Stimulated activated CD8-positive, alpha-beta memory T cell treated with anti-CD3 and anti-CD28 coated beads, Interleukin-4, amount 100 ng/mL, for 4 hours (primary cell): ENCODE data around the gene GPR3.

Source experiments
- DNase-seq, 2 donors: peaks; one replicate each; pipeline ENCODE4 v3.0.0-alpha.2; 2020; ENCODE audit warnings: low read depth in 2 of 2, low spot score in 1 of 2

GPR3 gene

GRCh38 chr1:27358038-27358927 is 34.1 kb upstream of the GPR3 start:
- DNase-seq, result no peak

- DNase-seq, result no peak
These were observed 33.5 kb upstream of the GPR3 start for GRCh38 chr1:27358928-27359313.

- no peak for DNase-seq
These were observed 32.6 kb upstream of the GPR3 start for GRCh38 chr1:27359822-27360158.

GRCh38 chr1:27360159-27361043 is 32.0 kb upstream of the GPR3 start:
- DNase-seq, result no peak

GRCh38 chr1:27361044-27361402 is 31.4 kb upstream of the GPR3 start:
- DNase-seq, result no peak

- DNase-seq, result no peak
These were observed 30.9 kb upstream of the GPR3 start for GRCh38 chr1:27361553-27361952.

- no peak for DNase-seq
These were observed 28.4 kb upstream of the GPR3 start for GRCh38 chr1:27363766-27364695.

GRCh38 chr1:27364696-27365371 is 27.6 kb upstream of the GPR3 start:
- DNase-seq, result no peak

- peak; percentile 52 to 73 for DNase-seq
These were observed 26.9 kb upstream of the GPR3 start for GRCh38 chr1:27365372-27366112.

GRCh38 chr1:27366113-27366410 is 26.4 kb upstream of the GPR3 start:
- peak; percentile 37 to 41 for DNase-seq

GRCh38 chr1:27366411-27367159 is 25.8 kb upstream of the GPR3 start, which contains the start of gene MAP3K6:
MAP3K6 (minus strand) TSS chr1:27366961; CDS start chr1:27366597, 364 bp downstream.
- no peak for DNase-seq

GRCh38 chr1:27367160-27367650 is 25.2 kb upstream of the GPR3 start:
- no peak for DNase-seq

GRCh38 chr1:27368869-27369582 is 23.4 kb upstream of the GPR3 start:
- no peak for DNase-seq

GRCh38 chr1:27372022-27372807 is 20.2 kb upstream of the GPR3 start:
- DNase-seq, result no peak

GRCh38 chr1:27372808-27373690 is 19.4 kb upstream of the GPR3 start:
- DNase-seq, result no peak

- no peak for DNase-seq
These were observed 17.9 kb upstream of the GPR3 start, which contains the start of gene FCN3 for GRCh38 chr1:27374362-27375086. FCN3 (minus strand) TSS chr1:27374824; CDS start chr1:27374818, 6 bp downstream.
